Measurements from ENCODE around the gene STX7.

STX7 gene

DNA sequence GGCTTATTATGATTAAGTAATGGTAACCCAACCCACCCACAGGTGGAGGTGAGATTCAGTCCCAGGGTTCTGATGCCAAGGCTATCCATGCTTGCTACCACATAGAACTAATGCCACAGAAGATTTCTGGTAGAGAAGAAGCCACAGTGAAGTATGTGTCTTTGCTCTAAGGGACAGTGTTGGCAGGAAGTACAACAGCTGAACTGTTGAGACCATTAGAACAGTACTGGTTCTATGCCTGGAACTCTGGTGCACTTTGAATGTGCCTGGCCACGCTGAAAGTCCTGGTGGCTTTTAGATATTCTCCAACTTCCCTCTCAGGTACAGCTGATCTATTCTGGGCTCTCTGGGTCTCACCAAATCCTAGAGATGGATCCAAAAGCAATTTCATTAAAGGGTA, 7.8 kb downstream of the STX7 start:
- TF ChIP-seq EZH2 (IDR thresholded peaks at IDR 0.05; ENCODE audit: borderline replicate concordance, low read depth, low read length, severe bottlenecking): no peak
- TF ChIP-seq, protein P1, sequence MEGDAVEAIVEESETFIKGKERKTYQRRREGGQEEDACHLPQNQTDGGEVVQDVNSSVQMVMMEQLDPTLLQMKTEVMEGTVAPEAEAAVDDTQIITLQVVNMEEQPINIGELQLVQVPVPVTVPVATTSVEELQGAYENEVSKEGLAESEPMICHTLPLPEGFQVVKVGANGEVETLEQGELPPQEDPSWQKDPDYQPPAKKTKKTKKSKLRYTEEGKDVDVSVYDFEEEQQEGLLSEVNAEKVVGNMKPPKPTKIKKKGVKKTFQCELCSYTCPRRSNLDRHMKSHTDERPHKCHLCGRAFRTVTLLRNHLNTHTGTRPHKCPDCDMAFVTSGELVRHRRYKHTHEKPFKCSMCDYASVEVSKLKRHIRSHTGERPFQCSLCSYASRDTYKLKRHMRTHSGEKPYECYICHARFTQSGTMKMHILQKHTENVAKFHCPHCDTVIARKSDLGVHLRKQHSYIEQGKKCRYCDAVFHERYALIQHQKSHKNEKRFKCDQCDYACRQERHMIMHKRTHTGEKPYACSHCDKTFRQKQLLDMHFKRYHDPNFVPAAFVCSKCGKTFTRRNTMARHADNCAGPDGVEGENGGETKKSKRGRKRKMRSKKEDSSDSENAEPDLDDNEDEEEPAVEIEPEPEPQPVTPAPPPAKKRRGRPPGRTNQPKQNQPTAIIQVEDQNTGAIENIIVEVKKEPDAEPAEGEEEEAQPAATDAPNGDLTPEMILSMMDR (IDR thresholded peaks at IDR 0.05; ENCODE audit: borderline replicate concordance, extremely low read depth, low read length, poor library complexity, severe bottlenecking): no peak
- H3K27me3 ChIP-seq (ENCODE audit: insufficient read depth, low read length, poor library complexity): no peaks in the 10 kb centered on the region
- no peak overlapping the region for H3K4me3 ChIP-seq (ENCODE audit: low read depth in 1 of 2, low read length in 2 of 2)
- no peak overlapping the region for H3K4me2 ChIP-seq (ENCODE audit: insufficient read depth, low read length)
- no peak overlapping the region for H3K27ac ChIP-seq (ENCODE audit: low read length)
- H4K20me1 ChIP-seq (ENCODE audit: insufficient read depth, low read length): peaks cover 13% of the 10 kb centered on the region
- DNase-seq (no peak), ATAC-seq (ENCODE audit: insufficient read depth, low read depth) (no peak)
- no peak overlapping the region for H3K9ac ChIP-seq (ENCODE audit: low read depth, low read length)
- H3K79me2 ChIP-seq (ENCODE audit: insufficient read depth, low read length): peaks cover 19% of the 10 kb centered on the region
- H2AFZ ChIP-seq (ENCODE audit: low read depth, low read length): no peak overlapping the region
- H3K9me3 ChIP-seq (ENCODE audit: insufficient read depth, low read length, severe bottlenecking): no peaks in the 10 kb centered on the region
- H3K4me1 ChIP-seq (ENCODE audit: insufficient read depth, low read length): no peaks in the 10 kb centered on the region
- H3K36me3 ChIP-seq (ENCODE audit: insufficient read depth, low read length): peaks cover 17% of the 10 kb centered on the region

DNA sequence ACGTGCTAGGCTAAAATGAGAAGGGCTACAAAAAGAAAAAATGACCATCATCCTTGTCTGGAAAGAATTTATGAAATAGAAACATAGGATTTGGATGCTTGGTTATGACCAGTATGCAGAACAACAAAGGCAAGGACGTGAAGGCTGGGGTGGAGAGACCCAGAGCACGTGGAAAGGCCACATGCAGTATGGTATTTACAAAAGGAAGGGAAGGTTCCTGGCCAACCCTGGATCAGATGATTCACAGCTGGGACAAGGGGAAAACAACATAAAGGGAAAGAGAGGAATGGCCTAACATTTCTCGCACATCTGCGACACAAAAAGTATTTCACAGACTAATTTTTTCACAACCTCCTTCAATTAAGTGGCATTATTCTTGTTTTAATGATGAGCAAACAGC, 8.2 kb downstream of the STX7 start:
- Histone ChIP-seq H3K4me1 (ENCODE audit: insufficient read depth, low read length) (no peaks in the 10 kb centered on the region), H3K9me3 (ENCODE audit: insufficient read depth, low read length, severe bottlenecking) (no peaks in the 10 kb centered on the region), H2AFZ (ENCODE audit: low read depth, low read length) (no peak overlapping the region), H3K9ac (ENCODE audit: low read depth, low read length) (no peak overlapping the region), H3K4me2 (ENCODE audit: insufficient read depth, low read length) (no peak overlapping the region), H3K36me3 (ENCODE audit: insufficient read depth, low read length) (peaks cover 21% of the 10 kb centered on the region), H4K20me1 (ENCODE audit: insufficient read depth, low read length) (peaks cover 13% of the 10 kb centered on the region), H3K79me2 (ENCODE audit: insufficient read depth, low read length) (peaks cover 17% of the 10 kb centered on the region), H3K4me3 (ENCODE audit: low read depth in 1 of 2, low read length in 2 of 2) (no peak overlapping the region), H3K27ac (ENCODE audit: low read length) (no peak overlapping the region), H3K27me3 (ENCODE audit: insufficient read depth, low read length, poor library complexity) (no peaks in the 10 kb centered on the region)
- ATAC-seq (ENCODE audit: insufficient read depth, low read depth) (no peak), DNase-seq (no peak)
- TF ChIP-seq EZH2 (IDR thresholded peaks at IDR 0.05; ENCODE audit: borderline replicate concordance, low read depth, low read length, severe bottlenecking): no peak
- TF ChIP-seq, protein P1 (IDR thresholded peaks at IDR 0.05; ENCODE audit: borderline replicate concordance, extremely low read depth, low read length, poor library complexity, severe bottlenecking): no peak

DNA sequence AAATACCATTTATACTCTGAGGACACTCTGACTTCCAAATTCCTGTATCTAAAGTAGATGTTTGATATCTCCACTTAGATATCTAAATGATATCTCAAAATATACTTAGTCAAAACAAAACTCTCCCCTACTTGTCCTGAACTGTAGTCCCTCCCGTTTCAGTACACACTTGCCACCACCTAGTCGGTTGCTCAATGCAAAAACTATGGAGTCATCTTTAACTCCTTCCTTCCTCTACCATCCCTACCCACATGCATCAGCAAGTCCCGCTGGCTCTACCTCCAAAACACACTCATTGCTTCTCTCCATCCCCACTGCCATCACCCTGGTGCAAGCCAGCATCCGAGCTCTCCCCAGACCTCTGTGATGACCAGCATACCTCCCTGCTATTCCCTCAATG, 13.2 kb downstream of the STX7 start:
- Histone ChIP-seq H2AFZ (ENCODE audit: low read depth, low read length) (no peak overlapping the region), H3K79me2 (ENCODE audit: insufficient read depth, low read length) (peaks cover under 1% of the 10 kb centered on the region), H3K9me3 (ENCODE audit: insufficient read depth, low read length, severe bottlenecking) (no peaks in the 10 kb centered on the region), H3K4me2 (ENCODE audit: insufficient read depth, low read length) (no peak overlapping the region), H3K9ac (ENCODE audit: low read depth, low read length) (no peak overlapping the region), H3K4me1 (ENCODE audit: insufficient read depth, low read length) (no peaks in the 10 kb centered on the region), H3K4me3 (ENCODE audit: low read depth in 1 of 2, low read length in 2 of 2) (no peak overlapping the region), H3K27ac (ENCODE audit: low read length) (no peak overlapping the region), H3K27me3 (ENCODE audit: insufficient read depth, low read length, poor library complexity) (no peaks in the 10 kb centered on the region), H3K36me3 (ENCODE audit: insufficient read depth, low read length) (peaks cover 40% of the 10 kb centered on the region), H4K20me1 (ENCODE audit: insufficient read depth, low read length) (peaks cover 5% of the 10 kb centered on the region)
- ATAC-seq (ENCODE audit: insufficient read depth, low read depth) (no peak), DNase-seq (no peak)
- TF ChIP-seq, protein P1 (IDR thresholded peaks at IDR 0.05; ENCODE audit: borderline replicate concordance, extremely low read depth, low read length, poor library complexity, severe bottlenecking): no peak
- TF ChIP-seq EZH2 (IDR thresholded peaks at IDR 0.05; ENCODE audit: borderline replicate concordance, low read depth, low read length, severe bottlenecking): no peak

DNA sequence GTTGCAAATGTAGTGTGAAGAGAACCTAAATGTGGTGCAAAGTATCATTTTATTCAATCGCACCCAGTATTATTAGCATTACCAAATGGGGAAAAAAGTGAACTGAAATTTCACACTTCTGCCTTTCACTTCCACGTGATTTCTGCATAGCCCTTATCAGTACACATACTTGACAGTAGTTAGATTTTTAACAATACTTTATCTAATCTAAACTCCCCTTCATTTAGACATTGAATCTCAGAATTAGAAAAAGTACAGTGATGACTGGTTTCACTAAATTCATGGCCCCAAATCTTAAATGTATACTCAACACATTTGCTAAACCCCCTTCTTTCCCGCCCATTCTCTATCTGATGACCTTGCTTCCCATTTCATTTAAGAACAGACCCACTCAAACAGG, 14.3 kb downstream of the STX7 start:
- no peak overlapping the region for H3K4me3 ChIP-seq (ENCODE audit: low read depth in 1 of 2, low read length in 2 of 2)
- no peaks in the 10 kb centered on the region for H3K27me3 ChIP-seq (ENCODE audit: insufficient read depth, low read length, poor library complexity)
- H4K20me1 ChIP-seq (ENCODE audit: insufficient read depth, low read length): peaks cover 3% of the 10 kb centered on the region; the same call in 1 of the 2 replicates
- H3K9me3 ChIP-seq (ENCODE audit: insufficient read depth, low read length, severe bottlenecking): no peaks in the 10 kb centered on the region
- no peaks in the 10 kb centered on the region for H3K4me1 ChIP-seq (ENCODE audit: insufficient read depth, low read length)
- H3K27ac ChIP-seq (ENCODE audit: low read length): no peak overlapping the region
- no peak overlapping the region for H3K4me2 ChIP-seq (ENCODE audit: insufficient read depth, low read length)
- H3K79me2 ChIP-seq (ENCODE audit: insufficient read depth, low read length): no peaks in the 10 kb centered on the region; the same call in 1 of the 2 replicates
- peaks cover 46% of the 10 kb centered on the region for H3K36me3 ChIP-seq (ENCODE audit: insufficient read depth, low read length)
- ATAC-seq (ENCODE audit: insufficient read depth, low read depth) (no peak), DNase-seq (no peak)
- H2AFZ ChIP-seq (ENCODE audit: low read depth, low read length): no peak overlapping the region
- no peak overlapping the region for H3K9ac ChIP-seq (ENCODE audit: low read depth, low read length)
- no peak for TF ChIP-seq EZH2 (IDR thresholded peaks at IDR 0.05; ENCODE audit: borderline replicate concordance, low read depth, low read length, severe bottlenecking)
- TF ChIP-seq, protein P1 (IDR thresholded peaks at IDR 0.05; ENCODE audit: borderline replicate concordance, extremely low read depth, low read length, poor library complexity, severe bottlenecking): no peak
